ENCODE results near the gene SF3A2. TPM values are rescaled to one million over a fixed set of nuclear protein-coding genes. Genes with fewer than 3 reads are reported as not detected.

SF3A2 gene
- total and polyA plus RNA-seq, 8 donors, result 25.0 to 64.0 (median 31.6) TPM

DNA sequence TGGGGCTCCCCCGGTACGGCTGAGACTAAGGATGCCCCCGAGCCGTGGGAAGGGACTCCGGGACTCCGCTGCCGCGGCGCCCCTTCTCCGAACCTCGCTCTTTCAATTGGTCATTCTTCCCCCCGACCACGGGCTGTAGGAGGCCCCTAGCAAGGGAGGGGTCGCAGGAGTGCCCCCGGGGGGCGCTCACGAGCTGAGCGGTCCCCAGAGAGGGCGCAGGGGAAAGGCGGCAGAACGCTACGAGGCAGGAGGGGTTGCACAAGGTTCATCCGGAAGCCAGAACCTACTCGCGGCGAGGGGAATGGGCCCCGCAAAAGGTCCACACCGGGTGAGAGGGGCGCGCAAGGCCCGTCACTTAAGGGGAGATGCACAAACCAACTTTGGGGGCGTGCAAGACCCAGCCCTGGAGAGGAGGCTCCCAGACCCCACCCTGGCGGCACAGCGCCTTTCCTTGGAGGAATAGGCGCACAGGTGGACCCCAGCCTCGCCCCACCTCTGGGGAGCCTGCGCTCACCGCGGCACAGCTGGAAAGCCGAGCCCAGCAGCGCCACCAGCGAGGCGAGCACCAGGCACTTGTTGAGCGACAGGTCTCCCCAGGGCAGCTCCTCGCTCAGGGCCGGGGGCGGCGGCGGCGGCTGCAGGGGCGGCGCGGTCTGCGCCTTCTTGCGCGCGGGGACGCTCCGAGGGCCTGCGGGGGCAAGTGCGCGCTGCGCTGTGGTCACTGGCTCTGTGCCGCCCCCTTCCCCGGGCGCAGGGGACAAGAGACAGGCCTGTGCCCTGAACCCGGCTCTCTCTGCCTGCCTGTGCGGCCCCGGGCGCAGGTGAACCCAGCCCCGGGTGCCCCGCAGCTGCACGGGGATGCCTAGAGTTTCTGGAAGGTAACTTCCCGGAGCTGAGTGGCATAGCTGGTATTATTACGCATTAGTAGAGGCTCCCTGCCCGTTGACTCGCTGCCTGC lies 16.8 kb downstream of the SF3A2 start:
- TF ChIP-seq, protein P1, sequence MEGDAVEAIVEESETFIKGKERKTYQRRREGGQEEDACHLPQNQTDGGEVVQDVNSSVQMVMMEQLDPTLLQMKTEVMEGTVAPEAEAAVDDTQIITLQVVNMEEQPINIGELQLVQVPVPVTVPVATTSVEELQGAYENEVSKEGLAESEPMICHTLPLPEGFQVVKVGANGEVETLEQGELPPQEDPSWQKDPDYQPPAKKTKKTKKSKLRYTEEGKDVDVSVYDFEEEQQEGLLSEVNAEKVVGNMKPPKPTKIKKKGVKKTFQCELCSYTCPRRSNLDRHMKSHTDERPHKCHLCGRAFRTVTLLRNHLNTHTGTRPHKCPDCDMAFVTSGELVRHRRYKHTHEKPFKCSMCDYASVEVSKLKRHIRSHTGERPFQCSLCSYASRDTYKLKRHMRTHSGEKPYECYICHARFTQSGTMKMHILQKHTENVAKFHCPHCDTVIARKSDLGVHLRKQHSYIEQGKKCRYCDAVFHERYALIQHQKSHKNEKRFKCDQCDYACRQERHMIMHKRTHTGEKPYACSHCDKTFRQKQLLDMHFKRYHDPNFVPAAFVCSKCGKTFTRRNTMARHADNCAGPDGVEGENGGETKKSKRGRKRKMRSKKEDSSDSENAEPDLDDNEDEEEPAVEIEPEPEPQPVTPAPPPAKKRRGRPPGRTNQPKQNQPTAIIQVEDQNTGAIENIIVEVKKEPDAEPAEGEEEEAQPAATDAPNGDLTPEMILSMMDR (IDR thresholded peaks at IDR 0.05), result no peak
- intact Hi-C loops (cut with DNase I), result no loop called here
- 21 to 24% methylated on average over 54 to 77 of the region's 77 CpGs for WGBS, 2 donors
- no peaks in the 10 kb centered on the region for H3K4me1 ChIP-seq
- ATAC-seq (no peak), FAIRE-seq (no peak), DNase-seq (peak in 2 of 6 donors; percentile 58 to 69)
- no peak overlapping the region for H3K4me3 ChIP-seq
- peaks cover 0 to 6% (median 0%) of the 10 kb centered on the region in 4 donors for H3K27me3 ChIP-seq
- H3K27ac ChIP-seq, result no peak overlapping the region
- no peaks in the 10 kb centered on the region for H3K9me3 ChIP-seq
- H3K36me3 ChIP-seq, result no peaks in the 10 kb centered on the region

DNA sequence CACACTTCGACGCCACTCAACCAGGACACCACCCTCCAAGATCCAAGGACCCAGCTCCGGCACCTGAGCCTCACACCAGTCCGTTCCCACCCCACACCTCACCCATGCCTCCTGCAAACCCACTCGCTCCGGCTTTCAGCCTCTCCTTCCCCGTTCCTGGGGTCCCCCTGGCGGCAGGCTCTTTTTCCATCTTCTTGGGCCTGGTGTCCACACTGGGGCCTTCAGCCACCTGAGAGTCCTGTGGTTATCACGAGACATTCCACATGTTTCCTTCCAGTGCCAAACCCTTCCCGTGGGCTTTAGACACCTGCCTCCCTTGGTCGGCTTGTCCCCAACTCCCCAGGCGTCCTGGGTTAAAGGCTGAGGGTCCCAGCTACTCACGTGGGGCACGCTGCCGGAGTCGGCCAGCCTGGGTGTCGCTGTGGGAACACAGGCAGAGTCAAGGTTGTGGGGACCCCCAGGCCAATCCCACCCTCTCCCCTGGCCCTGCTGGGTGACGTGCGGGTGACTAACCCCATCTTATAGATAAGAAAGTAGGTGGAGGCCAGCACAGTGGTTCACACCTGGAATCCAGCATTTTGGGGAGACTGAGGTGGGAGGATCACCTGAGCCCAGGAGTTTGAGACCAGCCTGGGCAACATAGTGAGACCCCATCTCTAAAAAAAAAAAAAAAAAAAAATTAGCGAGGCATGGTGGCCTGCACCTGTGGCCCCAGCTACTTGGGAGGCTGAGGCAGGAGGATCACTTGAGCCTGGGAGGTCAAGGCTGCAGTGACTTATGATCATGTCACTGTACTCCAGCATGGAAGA lies 17.6 kb downstream of the SF3A2 start:
- no peak for FAIRE-seq
- Histone ChIP-seq H3K36me3 (no peaks in the 10 kb centered on the region), H3K4me3 (no peak overlapping the region), H3K9me3 (no peaks in the 10 kb centered on the region), H3K27ac (no peak overlapping the region), H3K27me3 (peaks cover 0 to 6% (median 0%) of the 10 kb centered on the region in 4 donors), H3K4me1 (no peaks in the 10 kb centered on the region)
- intact Hi-C loops (cut with DNase I), result no loop called here
- TF ChIP-seq, protein P1 (IDR thresholded peaks at IDR 0.05), result no peak
- peak in 2 of 6 donors; percentile 60 to 64 for DNase-seq
- ATAC-seq, result peak in 1 of 4 donors; percentile 28
- 73 to 75% methylated on average over 20 of the region's 20 CpGs for WGBS, 2 donors

DNA sequence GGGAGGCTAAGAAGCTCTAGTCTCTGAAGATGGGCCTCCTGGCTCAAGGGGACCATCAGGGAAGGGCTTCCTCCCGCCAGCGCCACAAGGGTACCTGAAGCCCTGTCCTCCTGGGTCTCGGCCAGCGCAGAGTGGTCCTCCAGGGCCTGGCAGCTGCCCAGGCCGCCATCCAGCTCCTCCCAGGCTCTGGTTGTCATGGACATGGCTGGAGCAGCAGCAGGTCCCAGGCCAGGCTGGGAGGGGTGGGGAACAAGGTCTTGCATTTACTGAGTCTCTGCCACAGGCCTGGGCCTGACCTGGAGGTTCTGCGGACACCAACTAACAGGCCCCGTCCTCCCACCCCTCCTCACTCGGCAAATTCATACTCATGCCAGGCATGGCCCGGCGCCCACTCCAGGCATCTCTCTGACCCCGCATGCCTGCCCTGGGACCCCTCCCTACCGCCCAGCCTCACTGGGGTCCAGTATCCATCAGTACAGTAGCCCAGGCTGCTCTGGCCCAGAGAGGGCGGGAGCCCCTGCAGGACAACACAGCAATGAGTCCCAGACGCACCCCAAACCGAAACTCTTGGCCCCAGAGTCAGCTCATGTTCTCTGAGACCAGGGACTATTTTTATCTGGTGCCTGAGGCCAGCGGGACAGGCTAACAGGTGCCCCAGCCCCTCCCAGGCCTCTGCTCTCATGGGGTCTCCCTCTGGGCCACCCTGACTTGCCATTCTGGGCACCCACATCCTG lies 18.7 kb downstream of the SF3A2 start:
- Histone ChIP-seq H3K27me3 (peaks cover 0 to 6% (median 0%) of the 10 kb centered on the region in 4 donors), H3K36me3 (no peaks in the 10 kb centered on the region), H3K9me3 (no peaks in the 10 kb centered on the region), H3K4me1 (no peaks in the 10 kb centered on the region), H3K4me3 (no peak overlapping the region), H3K27ac (no peak overlapping the region)
- FAIRE-seq (no peak), DNase-seq (peak in 2 of 6 donors; percentile 57 to 75), ATAC-seq (no peak)
- WGBS, 2 donors, result 86 to 92% methylated on average over 15 to 16 of the region's 16 CpGs
- intact Hi-C loops (cut with DNase I), result no loop called here
- TF ChIP-seq, protein P1 (IDR thresholded peaks at IDR 0.05), result no peak

DNA sequence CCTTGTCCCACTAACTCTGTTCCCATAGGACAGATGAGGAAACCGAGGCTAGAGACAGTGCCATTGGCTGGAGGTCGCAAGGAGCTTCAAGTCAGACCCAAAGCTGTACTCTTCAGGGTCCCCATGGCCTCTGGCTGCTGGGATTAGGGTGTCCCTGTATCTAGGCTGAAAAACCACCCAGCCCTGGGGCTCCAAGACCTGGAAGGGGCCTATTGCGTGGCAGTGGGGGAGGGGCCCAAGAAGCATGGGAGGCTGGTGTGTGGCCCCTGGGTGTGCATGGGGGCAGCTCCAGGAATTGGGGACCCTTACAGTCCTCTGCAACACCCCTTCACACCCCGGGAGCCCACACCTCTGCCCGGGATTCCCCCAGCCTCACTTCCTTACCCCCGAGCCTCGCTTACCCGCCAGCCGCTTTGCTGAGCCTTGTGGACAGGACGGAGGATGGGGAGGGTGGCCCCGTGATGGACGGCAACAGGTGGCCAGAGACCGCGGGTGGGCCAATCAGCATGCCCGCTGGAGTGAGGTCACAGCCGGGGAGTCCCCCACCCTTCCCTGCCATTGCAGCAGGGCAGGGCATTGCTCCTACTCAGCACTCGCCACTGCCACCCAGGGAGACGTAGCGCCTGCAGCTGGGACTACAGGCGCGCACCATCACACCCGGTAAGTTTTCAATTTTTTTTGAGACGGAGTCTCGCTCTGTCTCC lies 19.5 kb downstream of the SF3A2 start, which contains the start of gene JSRP1:
Gene JSRP1 (minus strand): TSS at position 436 of the 704 bp plus-strand sequence. CDS start 1,103 bp downstream, outside the sequence.
- intact Hi-C loops (cut with DNase I), result no loop called here
- FAIRE-seq (no peak), ATAC-seq (peak in 3 of 4 donors; percentile 12 to 73 (median 68)), DNase-seq (peak in 2 of 6 donors; percentile 56 to 75)
- no peaks in the 10 kb centered on the region for H3K9me3 ChIP-seq
- H3K27ac ChIP-seq, result no peak within 1 kb of the TSS
- H3K4me3 ChIP-seq, result no peak within 1 kb of the TSS
- TF ChIP-seq, protein P1 (IDR thresholded peaks at IDR 0.05), result no peak
- H3K36me3 ChIP-seq, result no peaks in the 10 kb centered on the region
- WGBS, 2 donors, result 69 to 73% methylated on average over 24 of the region's 24 CpGs
- H3K4me1 ChIP-seq, result no peaks in the 10 kb centered on the region
- H3K27me3 ChIP-seq, result peaks cover 0 to 6% (median 0%) of the 10 kb centered on the region in 4 donors

Measured in pancreas (tissue), 10 donors.